GM21786 (cell line): ENCODE results near the gene ADGRL3.
"Not testable (repeated sequence)": the region's sequence is repeated elsewhere in the genome, so short reads cannot be mapped to it uniquely, and the experiment has no call there.

Experiments
- ATAC-seq: cut with Tn5 transposase; IDR thresholded peaks from one replicate; pipeline ENCODE4 v1.9.1; 2021; ENCODE audit not compliant: unreplicated experiment

The ADGRL3 gene

DNA sequence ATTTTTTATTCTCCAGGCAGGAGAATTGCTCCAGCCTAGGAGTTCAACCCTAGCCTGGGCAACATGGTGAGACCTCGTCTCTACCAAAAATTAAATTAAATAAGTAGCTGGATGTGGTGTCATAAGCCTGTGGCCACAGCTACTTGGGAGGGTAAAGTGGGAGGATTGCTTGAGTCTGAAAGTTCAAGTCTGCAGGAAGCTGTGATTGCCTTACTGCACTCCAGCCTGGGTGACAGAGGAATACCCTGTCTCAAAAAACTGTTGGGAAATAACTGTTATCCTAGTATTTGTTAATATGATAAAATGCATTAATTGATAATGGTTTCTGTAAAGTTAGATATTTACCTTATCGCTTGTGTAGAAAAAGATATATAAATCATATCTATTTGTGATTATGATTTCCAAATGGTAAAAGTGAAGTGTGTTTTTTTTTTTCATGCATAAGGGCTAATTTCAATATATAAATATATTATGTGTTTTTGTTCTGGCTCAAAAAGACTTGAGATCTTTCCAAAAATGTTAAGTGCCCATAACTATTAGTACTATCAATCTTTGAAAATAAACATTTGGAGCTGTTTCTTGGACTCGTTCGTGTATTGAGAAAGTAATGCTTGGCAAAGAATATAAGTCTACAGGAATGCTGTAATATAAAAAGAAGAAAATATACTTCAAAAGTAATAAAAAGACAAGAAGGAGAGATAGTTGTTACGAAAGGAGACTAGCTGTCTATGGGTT lies 396.6 kb downstream of the ADGRL3 start:
- no peak for ATAC-seq

DNA sequence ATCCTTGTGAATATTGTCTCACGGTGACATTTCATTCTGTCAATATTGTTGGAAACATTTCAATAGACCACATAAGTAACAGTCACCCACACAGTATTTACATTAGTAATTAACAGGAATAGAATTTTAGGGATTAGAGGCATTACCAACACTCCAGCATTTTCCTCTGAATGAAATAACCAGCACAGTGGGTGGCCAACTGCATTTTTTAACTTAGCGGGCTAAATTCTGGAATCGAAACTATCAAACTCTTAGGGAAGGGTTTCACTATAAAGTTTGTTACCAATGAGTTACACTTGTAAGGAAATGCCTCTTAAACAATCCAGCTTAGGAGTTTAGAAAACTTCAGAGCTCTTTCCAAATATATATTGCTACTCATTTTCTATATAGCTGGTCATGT lies 403.0 kb downstream of the ADGRL3 start:
- no peak for ATAC-seq

DNA sequence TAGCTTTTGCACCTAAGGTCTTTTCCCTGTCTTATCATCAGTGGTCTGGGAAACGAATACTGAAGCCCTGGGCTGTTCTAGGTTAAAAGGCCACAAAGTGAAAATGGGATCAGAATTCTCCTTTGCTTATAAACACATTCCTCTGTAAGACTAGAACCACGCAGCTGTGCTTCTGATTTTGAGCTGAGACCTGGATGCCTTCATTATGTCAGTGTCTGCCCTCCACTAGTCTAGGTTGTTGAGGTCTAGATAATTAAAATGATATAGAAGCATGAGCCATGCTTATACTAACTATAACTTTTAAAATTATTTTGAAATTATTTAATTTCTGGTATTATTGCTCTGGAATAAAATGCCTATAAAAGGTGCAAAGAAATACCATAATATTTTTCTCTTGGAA lies 403.9 kb downstream of the ADGRL3 start:
- ATAC-seq: no peak

DNA sequence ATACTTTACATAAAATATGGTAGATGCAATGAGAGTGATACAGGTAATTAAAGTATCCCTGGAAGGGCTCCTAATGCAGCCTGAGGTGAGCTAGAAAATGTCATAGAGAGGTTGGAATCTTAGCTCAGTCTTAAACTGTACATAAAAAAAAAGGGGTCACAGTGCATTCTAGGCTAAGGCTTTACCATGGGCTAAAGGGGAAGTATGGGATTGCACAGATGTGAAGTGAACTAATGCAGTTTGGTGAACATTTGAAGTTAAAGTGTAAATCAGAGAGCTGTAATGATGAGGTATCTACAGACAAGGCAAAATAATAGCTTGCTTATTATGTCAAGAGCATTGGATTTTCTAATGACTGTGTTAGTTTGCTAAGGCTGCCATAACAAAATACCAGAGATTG lies 405.9 kb downstream of the ADGRL3 start:
- no peak for ATAC-seq

DNA sequence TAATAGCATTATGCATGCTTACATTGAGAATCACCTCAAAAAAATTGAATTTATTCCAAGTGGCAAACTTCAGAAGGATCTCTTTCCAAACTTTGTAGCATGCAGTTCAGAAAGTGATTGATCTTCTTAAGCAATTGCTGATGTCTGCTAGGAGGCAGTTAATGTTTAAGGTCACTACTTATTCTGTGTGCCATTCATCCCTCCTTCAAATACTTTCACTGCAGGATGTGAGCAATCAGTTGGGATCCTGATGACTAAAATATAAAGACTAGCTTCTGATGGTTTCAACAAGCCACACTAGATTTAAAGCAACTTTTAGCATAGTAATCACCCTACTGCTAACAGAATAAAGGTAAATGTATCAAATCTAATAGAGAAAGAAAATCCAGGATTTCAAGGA lies 414.1 kb downstream of the ADGRL3 start:
- ATAC-seq: no peak

DNA sequence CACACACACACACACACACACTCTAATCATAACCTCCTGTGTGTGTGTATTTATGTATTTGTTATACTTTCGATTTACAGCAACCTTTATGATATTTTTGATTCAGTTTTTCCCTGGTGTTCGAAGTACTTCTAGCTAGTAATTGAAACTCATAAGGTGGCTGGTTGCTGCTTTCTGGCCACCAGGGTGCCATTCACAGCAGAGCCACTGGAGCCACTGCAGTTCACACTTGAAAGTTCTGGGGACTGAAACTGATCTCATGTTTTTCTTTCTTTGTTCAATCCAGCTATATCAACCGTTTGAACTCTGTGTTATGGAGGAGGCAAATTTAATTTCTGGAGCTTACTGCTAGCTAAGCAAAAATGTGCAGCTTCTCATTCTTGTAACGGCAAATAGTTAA lies 419.4 kb downstream of the ADGRL3 start:
- ATAC-seq: no peak

DNA sequence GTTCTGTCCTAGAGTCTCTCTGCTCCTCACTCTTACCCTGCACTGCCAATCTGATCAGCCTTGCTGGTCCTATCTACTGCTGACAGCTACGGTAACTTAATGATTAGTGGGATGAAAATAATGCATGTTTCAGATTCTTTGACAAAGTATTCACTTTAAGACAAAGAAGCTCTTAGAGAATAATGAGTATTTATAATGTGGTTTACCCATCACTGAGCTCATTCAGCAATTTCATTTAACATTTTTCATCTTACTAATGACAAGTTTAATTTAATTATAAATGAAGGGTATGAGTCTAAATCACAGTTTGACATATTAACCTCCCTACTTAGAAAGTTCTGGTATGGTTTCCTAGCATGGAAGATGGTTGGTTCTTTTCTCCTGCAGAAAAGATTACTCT lies 428.2 kb downstream of the ADGRL3 start:
- no peak for ATAC-seq

DNA sequence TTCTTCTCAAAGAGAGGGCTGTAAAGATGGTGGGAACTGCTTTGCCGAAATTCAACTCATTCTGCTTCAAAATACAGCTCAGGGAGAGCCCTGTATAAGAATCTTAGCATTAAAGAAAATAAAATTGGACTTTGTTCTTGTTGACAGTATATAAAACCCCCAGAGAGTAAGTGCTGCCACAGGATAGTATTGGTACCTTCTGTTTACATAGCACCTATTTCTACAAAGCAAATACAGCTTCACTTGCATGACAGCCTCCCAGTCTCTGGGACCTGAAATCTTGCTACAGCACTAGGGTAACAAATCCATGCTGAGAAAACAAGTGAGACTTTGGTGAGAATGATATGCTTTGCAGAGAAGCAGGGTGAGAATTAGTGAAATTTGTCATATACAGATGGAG lies 428.6 kb downstream of the ADGRL3 start:
- ATAC-seq: no peak

DNA sequence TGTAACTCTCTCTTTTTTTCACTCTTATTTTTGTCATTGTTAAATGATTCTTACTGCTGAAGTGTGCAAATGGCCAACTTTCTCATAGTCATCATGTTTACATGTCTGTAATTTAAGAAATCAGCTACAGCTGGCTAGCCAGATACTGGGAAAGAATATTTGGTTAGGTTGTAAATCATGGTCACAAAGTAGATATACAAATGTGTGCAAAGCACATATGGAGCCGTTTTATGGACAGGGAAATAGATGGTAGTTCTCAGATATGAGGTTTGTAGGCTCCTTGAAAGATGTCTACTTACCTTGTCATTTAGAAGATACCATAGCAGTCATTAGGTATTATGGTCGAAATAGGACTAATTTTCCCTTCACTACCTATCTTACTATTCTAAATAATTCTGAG lies 430.4 kb downstream of the ADGRL3 start:
- no peak for ATAC-seq

DNA sequence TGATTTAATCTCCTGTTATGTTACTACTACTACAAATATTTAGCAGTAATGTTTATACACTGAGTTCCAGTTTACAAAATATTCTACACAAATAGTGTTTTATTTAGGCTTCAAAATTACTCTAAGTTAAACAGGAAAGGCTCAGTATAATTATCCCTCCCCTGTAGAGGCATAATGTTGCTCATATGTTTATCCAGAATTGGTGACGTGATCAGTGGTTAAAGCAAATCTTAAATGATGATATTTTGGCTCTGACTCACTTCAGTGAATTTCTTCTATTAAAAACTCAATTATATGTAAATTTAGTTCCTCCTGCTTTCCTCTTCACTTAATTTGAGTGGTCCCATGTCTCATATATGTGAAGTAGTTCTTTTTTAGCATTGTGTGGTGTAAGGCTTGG lies 438.5 kb downstream of the ADGRL3 start:
- no peak for ATAC-seq

DNA sequence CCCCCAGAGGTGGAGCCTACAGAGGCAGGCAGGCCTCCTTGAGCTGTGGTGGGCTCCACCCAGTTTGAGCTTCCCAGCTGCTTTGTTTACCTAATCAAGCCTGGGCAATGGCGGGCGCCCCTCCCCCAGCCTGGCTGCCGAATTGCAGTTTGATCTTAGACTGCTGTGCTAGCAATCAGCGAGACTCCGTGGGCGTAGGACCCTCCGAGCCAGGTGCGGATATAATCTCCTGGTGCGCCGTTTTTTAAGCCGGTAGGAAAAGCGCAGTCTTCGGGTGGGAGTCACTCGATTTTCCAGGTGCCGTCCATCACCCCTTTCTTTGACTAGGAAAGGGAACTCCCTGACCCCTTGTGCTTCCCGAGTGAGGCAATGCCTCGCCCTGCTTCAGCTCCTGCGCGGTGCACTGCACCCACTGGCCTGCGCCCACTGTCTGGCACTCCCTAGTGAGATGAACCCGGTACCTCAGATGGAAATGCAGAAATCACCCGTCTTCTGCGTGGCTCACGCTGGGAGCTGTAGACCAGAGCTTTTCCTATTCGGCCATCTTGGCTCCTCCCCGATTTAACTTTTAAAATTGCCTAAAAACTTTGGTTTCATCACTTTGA lies 446.7 kb downstream of the ADGRL3 start:
- ATAC-seq: not testable (repeated sequence)

DNA sequence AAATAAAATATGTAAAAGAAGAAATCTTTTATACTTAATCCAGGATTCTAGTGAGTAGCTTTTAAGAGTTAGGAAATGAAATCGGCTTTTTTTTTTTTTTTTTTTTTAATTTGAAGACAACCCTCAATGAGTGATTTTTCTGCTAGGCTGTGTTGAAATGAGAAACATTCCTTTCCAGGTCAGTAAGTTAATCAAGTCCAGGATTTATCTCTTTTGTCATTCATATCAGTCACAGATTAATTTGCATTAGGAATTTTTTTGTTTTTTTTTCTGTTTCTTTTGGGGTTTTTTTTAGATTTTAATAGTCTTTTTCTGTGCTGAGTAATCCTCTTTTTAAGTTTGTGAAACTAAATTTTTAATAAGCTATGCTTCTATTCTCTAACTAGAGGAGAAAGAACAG lies 448.1 kb downstream of the ADGRL3 start:
- ATAC-seq: no peak

DNA sequence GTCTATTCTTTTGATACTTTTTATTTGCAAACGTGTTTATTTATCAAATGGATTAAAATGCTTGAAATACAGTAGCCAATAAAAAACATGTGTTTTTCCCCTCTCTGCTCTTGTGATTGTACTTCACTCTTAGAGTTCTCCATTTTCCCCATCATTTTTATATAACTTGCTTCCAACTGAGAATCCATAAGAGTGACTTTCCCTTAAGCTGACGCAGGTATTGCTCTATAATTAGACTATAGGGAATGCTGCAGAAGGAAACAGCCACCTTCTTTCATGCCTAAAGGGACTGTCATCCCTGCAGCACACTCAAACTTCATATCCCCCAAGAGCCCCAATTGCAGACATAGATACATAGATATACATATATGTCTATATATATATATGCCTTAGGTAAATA lies 456.9 kb downstream of the ADGRL3 start:
- ATAC-seq: no peak

DNA sequence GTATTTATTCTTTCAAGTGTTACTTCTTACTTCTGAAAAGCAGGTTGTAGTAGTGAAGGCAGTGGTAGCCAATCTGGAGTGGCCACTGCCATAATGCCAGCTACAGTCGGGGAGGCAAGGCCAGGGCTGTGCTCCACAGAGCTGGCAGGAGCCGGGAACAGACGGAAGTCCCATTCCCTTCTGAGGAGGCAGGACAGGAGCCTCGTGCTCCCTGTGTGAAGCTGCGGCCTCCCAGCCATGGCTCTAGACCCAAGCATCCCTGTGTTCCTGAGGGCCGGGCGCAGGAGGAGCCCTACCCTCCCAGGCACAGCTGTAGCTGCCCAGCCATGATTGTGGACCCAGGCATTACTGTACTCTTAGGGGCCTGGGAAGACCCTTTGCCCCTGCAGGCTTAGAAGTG lies 461.8 kb downstream of the ADGRL3 start:
- ATAC-seq: no peak

DNA sequence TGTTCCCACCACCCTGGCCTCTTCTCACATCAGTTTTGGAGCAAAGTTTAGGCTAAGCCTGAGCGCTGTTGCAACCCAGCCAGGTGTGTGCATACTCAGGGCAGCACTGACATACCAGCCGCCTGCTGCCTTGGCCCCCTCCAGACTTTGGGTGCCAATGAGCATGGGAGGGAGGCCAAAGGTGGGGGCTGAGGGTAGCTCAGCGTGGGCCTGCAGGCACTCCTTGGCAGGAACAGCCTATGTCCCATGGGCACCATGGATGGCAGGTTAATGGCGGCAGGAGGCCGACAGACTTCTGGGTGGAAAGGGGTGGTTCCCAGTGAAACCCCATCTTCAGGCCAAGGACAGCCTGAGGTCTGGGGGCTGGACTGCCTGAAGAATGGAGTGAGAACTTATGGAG lies 462.2 kb downstream of the ADGRL3 start:
- no peak for ATAC-seq

DNA sequence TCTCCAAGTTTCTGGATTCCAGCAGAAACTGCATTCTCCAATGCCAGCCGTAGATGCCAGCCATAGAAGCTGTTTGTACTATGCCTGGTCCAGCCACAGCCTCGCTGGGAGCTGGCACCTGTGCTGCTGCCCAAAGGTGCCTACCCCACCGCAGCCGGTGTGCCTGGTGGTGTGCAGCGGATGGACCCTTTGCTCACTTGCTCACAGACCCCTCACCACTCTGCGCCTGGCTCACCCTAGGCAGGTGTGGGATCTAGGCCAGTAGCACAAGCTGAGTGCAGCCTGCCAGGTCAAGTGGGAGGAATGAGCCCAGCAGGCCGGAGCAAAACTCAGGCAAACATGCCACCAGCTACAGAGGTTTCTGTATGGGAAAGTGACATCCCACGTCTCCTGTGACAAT lies 463.2 kb downstream of the ADGRL3 start:
- ATAC-seq: no peak

DNA sequence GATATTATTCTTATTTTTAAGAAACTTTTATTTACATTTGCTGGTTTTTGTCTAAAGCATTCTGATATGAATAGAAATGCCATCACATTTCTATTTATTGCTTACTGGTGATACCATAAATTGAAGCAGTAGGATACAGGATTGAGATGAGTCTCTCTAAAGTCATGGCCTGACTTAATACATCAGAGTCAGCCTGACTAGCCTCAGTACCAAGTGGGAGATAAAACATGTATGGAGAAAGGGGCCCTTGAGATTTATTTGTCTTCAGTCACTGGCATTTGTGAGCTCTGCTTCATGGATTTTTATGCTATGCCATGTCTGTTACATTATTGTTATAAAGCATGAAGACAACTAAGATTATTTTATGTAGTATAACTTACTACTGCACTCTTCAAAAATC lies 465.5 kb downstream of the ADGRL3 start:
- ATAC-seq: no peak

DNA sequence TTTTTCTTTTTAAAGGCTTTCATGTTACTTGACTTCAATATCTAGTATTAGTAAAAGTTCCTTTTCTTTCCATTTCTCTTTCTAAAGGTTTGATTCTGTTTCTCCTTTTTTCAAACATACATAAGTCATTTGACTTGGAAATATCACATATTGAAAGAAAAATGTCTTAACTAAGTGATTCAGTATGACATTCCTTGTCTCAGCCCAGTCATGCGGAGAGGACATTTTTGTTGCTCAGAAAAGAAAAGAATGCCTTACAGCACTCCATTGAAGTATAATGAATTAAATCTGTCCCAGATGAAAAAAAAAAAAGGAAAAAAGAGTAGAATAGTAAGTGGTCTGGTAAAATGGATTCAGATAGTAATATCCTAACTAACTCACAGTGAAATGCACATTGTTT lies 466.1 kb downstream of the ADGRL3 start:
- no peak for ATAC-seq

DNA sequence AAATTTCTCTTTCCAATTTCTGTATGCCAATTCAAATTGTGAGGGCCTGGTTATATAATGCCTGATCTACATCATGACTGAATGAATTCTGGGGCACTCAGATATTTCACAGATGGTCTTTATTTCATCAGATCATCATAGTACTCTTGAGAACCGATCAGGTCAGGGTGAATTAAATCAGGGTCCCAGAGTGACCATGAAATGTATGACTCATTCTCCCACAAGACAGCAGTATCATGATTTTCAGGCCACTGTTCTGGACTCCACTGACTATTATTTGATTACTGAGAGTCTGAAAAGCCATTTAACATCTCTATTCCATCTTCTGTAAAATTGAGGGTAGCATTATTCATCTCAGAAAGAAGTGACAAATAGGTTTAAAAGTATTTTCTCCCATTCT lies 471.5 kb downstream of the ADGRL3 start:
- no peak for ATAC-seq

DNA sequence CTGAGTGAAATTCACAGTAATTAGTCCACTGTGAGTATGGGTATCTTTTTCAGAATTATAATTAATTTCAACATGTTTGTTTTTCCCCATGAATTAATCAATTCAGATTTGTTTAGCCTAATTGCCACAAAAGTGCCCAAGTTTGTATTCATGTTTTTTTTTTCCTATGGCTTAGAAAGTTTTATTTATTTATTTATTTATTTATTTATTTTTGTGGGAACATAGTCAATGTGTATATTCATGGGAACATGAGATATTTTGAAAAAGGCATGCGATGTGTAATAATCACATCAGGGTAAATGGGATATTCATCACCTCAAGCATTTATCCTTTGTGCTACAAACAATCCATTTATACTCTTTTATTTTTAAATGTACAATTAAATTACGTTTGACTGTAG lies 475.3 kb downstream of the ADGRL3 start:
- ATAC-seq: no peak

DNA sequence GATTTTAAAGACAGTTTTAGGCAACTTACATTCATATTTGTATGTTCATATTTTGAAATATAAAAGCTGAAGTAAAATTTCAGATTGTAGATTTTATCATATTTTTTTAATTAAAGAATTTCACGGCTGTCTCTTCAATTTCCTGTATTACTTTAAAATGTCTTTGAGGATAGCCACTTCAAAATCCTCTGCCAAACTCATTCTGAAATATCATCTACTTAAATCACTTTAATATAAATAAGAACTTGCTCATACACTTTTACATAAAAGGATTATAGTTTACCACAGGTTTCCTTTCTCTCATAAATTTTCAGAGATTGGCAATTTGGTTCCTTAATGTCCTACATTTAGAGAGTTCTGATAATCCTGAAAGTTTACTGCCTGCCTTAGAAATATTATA lies 478.2 kb downstream of the ADGRL3 start:
- no peak for ATAC-seq

DNA sequence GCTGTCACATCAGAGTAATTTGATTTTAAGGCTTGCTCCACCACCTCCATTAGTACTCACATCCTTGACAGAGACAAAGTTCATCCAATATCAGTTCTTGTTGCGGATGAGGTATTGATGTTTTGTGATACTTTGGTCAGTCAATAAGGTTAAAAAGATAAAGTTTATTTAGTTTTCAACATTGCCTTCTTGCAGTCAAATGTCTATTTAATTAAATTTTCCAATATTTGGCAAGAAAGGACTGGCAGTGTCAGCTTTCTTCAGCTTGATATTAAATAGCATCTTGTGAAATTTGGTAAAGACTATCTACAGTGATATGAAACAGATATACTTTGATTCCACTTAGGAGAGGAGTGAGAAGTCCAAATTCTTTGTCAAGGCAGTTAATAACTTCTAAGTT lies 493.4 kb downstream of the ADGRL3 start:
- ATAC-seq: no peak

DNA sequence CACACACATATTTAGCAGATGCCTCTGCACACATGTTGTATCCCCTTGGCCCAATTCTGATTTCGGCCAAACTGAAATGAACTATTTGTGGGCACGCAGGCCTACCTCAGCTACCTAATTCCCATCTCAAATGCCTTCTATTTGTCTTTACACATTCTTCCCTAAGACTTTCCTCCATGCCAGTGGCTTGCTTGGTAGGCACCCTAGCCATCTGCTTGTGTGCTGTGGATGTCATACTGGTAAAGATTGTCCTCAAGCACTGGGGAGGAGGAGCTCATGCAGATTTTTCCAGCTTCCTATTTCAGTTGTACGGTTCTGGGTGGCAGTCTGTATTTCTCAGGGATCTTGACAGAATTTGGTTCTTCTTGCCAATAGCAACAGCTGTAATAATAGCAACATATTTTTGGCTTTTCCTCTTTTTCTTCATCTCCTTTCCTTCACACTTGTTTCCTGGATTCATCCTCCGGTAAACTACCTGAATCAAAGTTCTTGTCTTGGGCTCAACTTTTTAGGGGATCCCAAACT lies 514.3 kb downstream of the ADGRL3 start:
- ATAC-seq: no peak
